Small intestine (tissue), 7 donors: ENCODE measurements around the gene PRR18. TPM values are rescaled to one million over a fixed set of nuclear protein-coding genes. Genes with fewer than 3 reads are reported as not detected.

Experiments used
- DNase-seq, 2 donors: peaks; one replicate each; pipeline versions ENCODE4 v3.0.0 to v3.0.0-alpha.2; 2013
- FAIRE-seq: peaks from 2 replicates; lab custom pipeline; 2012; peaks lifted over from hg19 to GRCh38; lab: Jason Lieb, UNC
- H3K27ac ChIP-seq, 3 donors: one replicate each; pipeline ENCODE4 v1.5.1; 2013; ENCODE audit warnings: low read length in 2 of 3, mild to moderate bottlenecking in 2 of 3, control low read depth in 1 of 3, inconsistent platforms in 1 of 3, low read depth in 1 of 3, moderate library complexity in 1 of 3
- H3K27me3 ChIP-seq, 3 donors: one replicate each; pipeline ENCODE4 v1.6.1; 2013; ENCODE audit warnings: low read length in 3 of 3, inconsistent platforms in 1 of 3; ENCODE audit not compliant: control insufficient read depth in 3 of 3, insufficient read depth in 3 of 3
- H3K36me3 ChIP-seq, 3 donors: one replicate each; pipeline ENCODE4 v1.6.1; 2013; ENCODE audit warnings: low read length in 3 of 3, inconsistent platforms in 1 of 3, low read depth in 1 of 3, mild to moderate bottlenecking in 1 of 3, moderate library complexity in 1 of 3; ENCODE audit not compliant: control insufficient read depth in 3 of 3, insufficient read depth in 2 of 3
- H3K4me1 ChIP-seq, 3 donors: one replicate each; pipeline ENCODE4 v1.6.1; 2013; ENCODE audit warnings: low read length in 2 of 3, inconsistent platforms in 1 of 3, low read depth in 1 of 3, mild to moderate bottlenecking in 1 of 3, moderate library complexity in 1 of 3; ENCODE audit not compliant: control insufficient read depth in 3 of 3, insufficient read depth in 2 of 3
- H3K4me3 ChIP-seq, 3 donors: one replicate each; pipeline ENCODE4 v1.5.1; 2013; ENCODE audit warnings: low read length in 3 of 3, control low read depth in 1 of 3, inconsistent platforms in 1 of 3, low read depth in 1 of 3, mild to moderate bottlenecking in 1 of 3, moderate library complexity in 1 of 3
- H3K9me3 ChIP-seq, 2 donors: one replicate each; pipeline ENCODE4 v1.6.1; 2013; ENCODE audit warnings: low read depth in 1 of 2, low read length in 1 of 2; ENCODE audit not compliant: control insufficient read depth in 2 of 2, insufficient read depth in 1 of 2
- WGBS, 3 donors: extraction: QIAGEN DNeasy Blood & Tissue Kit; methylation state at CpG; one replicate each; pipeline ENCODE4 v1.1.7; 2013; 5-methylcytosine and 5-hydroxymethylcytosine counted together
- polyA plus RNA-seq, 4 donors: library from polyadenylated mRNA; stranded (reverse) in 3 of 4; unstranded in 1 of 4; fragments of 200-250 nt in 3 of 4; fragments of 120-200 nt in 1 of 4; gene quantifications; one replicate each; pipeline versions ENCODE4 v1.2.1 to v1.2.3, GENCODE V29; 2013
- donor health status: healthy with polysubstance abuse.
- donor health status: control.
- donor health status: control.
- donor health status: Bipolar disorder and iron deficiency.
- donor health status: healthy.

Gene PRR18
- polyA plus RNA-seq, 4 donors: 0.43 to 0.68 (median 0.45) TPM; not detected in 1

DNA sequence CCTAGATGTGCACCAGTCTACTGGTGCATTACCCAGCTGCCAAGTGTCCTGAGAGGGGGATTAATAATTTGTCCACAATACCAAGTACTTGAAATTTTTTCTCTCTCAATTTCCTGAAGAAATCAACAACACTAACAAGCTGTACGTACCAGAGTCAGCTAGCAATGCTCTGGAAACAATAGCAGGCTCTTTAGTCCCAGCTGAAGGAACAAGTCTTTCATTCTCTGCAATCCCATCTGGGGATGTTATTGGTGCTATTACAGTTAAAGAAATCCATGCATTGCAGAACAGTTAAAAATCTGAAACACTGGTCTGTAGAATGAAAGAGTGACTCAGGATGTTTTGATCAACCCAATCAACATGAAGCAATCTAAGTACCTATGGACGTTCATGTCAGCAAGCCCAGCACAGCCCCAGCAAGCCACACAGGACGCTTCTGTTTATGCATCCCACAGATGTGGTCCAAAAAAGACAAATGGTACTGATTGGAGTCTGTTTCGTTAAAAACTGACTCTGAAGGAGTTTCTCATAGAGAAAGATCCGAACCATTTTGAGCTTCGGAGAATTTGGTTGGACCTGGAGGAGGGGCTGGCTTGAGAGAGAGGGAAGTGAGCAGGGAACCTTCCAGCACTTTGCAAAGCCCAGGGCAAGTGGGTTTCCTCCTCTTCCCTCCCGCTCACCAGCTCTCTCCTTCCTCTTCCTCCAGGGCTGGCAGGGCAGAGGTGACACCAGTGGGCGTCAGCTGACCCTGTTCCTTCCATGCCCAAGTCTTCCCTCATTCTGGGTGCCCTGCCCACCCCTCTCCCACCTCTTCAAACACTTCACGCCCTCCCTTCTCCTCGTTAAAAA is 11.9 kb downstream of the PRR18 start:
- 76 to 92% (median 79%) methylated on average over 10 of the region's 10 CpGs for WGBS, 3 donors
- H3K27me3 ChIP-seq: peaks cover 0 to 7% (median 0%) of the 10 kb centered on the region in 3 donors
- no peaks in the 10 kb centered on the region for H3K36me3 ChIP-seq
- H3K9me3 ChIP-seq: peaks cover 0 to 23% of the 10 kb centered on the region in 2 donors
- FAIRE-seq: no peak
- peaks cover 0 to 11% (median 0%) of the 10 kb centered on the region in 3 donors for H3K4me1 ChIP-seq
- no peak for DNase-seq
- no peak overlapping the region for H3K27ac ChIP-seq
- H3K4me3 ChIP-seq: no peak overlapping the region

DNA sequence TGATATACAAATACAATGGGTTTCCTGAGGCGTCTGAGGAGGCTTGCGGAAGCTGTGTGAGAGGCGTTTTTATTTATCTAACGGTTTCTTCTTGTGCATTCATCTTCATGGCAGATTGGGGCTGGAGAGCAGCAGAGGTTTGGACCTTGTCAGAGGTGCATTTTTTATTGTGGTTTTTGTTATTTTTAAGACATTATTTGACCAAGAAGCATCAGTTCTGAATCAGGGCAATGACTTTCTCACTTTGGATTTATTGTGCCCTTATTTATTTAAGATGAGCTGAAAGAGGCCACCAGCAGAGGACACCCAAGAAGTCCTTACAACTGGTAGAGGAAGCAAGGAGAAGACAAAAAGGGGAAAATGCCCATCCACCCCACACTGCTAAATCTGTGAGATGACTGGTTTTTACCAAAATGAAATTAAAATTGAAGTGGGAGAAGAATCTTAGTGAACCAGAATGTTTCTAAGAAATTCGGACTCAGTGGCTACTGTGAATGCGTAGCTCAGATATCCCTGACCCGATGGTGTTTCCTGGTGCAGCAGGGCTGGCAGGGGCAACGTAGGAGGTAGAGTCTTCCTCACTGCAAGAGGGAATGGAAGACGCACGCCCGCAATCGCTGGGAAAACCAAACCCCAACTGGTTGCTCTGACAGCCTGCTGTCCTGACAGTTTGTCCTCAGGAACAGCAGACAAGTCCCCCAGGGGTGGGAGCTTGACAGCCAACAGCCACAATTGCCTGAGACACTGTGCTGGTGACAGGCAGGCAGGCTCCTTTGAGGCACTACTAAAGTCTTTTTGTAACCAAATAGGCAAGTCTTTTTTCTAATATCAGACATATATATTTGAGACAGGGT is 14.2 kb downstream of the PRR18 start:
- Histone ChIP-seq H3K4me3 (no peak overlapping the region), H3K27me3 (peaks cover 0 to 7% (median 0%) of the 10 kb centered on the region in 3 donors), H3K4me1 (peaks cover 0 to 11% (median 0%) of the 10 kb centered on the region in 3 donors), H3K27ac (peak overlapping the region in 1 of 3 donors; percentile 25), H3K36me3 (no peaks in the 10 kb centered on the region), H3K9me3 (peaks cover 0 to 23% of the 10 kb centered on the region in 2 donors)
- DNase-seq (no peak), FAIRE-seq (no peak)
- WGBS, 3 donors: 53 to 78% (median 76%) methylated on average over 12 of the region's 12 CpGs

DNA sequence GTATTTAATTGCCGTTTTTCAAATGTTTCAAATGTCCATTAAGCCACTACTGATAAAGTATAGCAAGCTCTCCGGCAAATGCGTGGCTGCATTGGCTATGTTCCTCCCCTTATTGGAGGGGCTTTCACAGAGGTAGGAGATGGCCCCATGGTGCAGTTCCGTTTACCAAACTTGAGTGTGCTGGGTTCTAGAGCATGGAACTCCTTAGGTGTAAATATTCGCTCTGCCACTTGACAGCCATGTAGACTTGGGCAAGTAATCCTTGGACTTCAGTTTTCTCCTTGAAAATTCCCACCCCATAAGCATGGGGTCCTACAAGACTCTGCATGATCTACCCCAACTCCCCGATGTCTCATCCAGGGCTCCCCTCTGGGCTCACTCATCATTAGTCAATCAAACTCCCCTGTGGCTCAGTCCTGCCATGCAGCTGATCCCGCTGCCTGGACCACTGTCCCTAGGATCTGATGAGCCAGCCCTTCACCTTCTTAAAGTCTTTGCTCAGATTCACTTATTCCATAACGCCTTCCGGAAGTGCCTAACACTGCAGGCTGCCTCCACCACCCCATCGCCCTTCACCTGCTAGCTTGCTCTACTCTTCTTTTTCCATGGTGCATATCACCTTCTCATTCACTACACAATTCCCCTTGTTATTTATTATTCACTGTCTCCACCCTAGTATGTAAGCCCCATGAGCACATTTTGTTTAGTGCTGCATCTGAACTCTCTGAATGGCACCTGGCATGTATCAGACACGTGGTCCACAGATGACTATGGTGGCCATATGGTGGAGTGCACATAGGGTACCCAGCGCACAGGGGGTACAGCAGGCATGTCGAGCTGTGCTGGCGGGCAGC is 18.8 kb downstream of the PRR18 start:
- DNase-seq (no peak), FAIRE-seq (no peak)
- Histone ChIP-seq H3K4me3 (no peak overlapping the region), H3K36me3 (no peaks in the 10 kb centered on the region), H3K9me3 (no peaks in the 10 kb centered on the region), H3K27ac (no peak overlapping the region), H3K4me1 (peaks cover 0 to 6% (median 0%) of the 10 kb centered on the region in 3 donors), H3K27me3 (peaks cover 0 to 3% (median 3%) of the 10 kb centered on the region in 3 donors)
- WGBS, 3 donors: 93 to 98% (median 96%) methylated on average over 14 of the region's 14 CpGs

DNA sequence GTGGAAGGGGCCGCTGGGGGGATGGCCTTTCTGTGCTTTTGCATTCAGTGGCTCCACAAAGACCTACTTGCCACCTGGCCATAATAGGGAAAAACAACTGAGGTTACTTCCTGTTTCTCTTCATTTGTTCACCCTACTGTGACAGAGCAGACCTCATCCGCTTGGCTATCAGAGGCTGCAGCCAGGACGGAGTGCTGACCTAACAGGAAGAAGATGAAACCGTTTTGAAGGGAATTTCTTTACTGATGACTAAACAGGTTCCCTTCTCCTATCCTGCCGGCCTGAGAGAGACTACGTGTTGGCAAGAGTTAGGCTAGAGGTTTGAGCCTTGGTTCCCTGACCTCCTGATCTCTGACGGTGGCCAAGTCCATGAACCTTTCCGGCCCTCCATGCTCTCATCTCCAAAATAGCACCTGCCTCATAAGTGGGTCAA is 21.3 kb downstream of the PRR18 start:
- no peak for FAIRE-seq
- WGBS, 3 donors: 54 to 57% (median 56%) methylated on average over 8 of the region's 8 CpGs

DNA sequence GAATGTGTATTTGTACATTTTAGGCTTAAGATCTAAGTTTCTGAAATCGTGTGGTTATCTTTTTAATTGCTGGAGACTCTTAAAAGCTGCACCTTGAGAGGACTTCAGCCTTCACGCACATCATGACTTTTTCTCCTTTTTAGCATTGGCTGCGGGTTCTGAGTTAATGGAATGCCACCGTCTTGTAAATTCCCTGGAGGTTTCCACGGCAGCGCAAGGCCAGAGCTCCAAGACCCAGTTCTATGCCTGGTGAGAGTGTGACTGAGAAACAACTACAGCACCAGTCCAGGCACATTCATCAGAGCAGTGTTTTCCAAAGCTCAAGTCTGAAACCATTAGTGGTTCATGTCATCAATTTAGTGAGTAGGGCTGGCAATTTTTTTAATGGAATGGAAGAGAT is 23.0 kb downstream of the PRR18 start:
- no peak for DNase-seq
- WGBS, 3 donors: 72 to 77% (median 74%) methylated on average over 6 of the region's 6 CpGs

More for the DNA sequence above, 21.3 kb downstream of the PRR18 start:
- Histone ChIP-seq H3K36me3 (no peaks in the 10 kb centered on the region), H3K4me3 (no peak overlapping the region), H3K9me3 (no peaks in the 10 kb centered on the region), H3K4me1 (no peaks in the 10 kb centered on the region), H3K27ac (no peak overlapping the region), H3K27me3 (peaks cover 0 to 18% (median 0%) of the 10 kb centered on the region in 3 donors)
- no peak for DNase-seq

DNA sequence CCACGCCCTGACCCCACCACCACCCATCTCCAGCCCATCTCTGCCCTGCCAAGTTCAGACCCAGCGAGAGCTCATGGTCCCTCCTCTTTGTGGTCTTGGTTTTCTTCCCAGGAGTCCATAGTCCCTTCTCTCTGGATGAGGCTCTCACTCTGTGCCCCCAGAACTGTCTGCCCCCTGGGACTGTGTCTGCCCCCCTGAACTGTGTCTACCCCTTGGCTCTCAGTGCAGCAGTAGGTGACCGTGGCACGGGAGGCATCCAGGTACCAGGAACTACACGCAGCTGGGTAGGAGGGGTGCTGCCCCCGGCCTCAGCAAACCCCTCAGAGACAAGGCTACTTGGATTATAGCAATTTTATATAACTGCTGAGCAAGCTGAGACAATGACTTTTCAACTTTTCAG is 23.6 kb downstream of the PRR18 start:
- WGBS, 3 donors: 75 to 82% (median 80%) methylated on average over 6 of the region's 6 CpGs

More for the DNA sequence above, 23.0 kb downstream of the PRR18 start:
- no peaks in the 10 kb centered on the region for H3K4me1 ChIP-seq
- H3K9me3 ChIP-seq: no peaks in the 10 kb centered on the region
- H3K4me3 ChIP-seq: no peak overlapping the region
- no peak overlapping the region for H3K27ac ChIP-seq
- no peak for FAIRE-seq
- H3K27me3 ChIP-seq: peaks cover 0 to 22% (median 0%) of the 10 kb centered on the region in 3 donors
- no peaks in the 10 kb centered on the region for H3K36me3 ChIP-seq

DNA sequence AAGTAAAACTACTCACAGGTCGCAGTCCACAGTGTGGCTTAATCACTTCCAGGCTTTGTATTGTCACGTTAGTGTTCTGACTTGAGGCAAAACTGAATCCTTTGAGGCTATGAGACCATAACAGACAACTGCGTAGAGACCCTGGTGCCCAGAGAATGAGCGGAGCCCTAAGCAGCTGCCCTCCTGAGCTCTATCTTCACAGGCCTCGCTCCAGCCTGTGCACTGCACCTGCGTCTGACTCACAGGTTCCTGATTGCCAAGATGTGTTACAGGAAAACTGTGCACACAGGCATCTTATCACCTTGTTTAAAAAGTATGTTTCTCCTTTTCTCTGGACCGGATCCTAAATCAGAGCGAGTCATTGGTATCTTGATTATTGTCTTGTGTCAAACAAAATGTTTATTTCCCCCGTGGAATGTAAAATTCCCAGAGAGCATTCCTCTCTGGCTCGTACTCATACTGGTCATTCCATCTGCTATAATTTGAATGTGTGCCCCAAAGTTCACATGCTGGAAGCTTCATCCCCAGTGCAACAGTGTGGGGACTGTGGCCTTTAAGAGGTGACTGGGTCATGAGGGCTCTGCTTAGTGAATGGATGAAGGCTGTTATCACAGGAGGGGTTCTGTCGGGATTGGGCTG is 25.7 kb downstream of the PRR18 start:
- peak in 1 of 2 donors; percentile 27 for DNase-seq
- Histone ChIP-seq H3K36me3 (no peaks in the 10 kb centered on the region), H3K27me3 (peaks cover 0 to 22% (median 0%) of the 10 kb centered on the region in 3 donors), H3K4me1 (no peaks in the 10 kb centered on the region), H3K4me3 (no peak overlapping the region), H3K27ac (no peak overlapping the region), H3K9me3 (no peaks in the 10 kb centered on the region)
- no peak for FAIRE-seq
- 16 to 55% (median 43%) methylated on average over 11 of the region's 11 CpGs for WGBS, 3 donors

More for the DNA sequence above, 23.6 kb downstream of the PRR18 start:
- FAIRE-seq (no peak), DNase-seq (no peak)
- H3K4me1 ChIP-seq: no peaks in the 10 kb centered on the region
- no peaks in the 10 kb centered on the region for H3K9me3 ChIP-seq
- no peaks in the 10 kb centered on the region for H3K36me3 ChIP-seq
- H3K27ac ChIP-seq: no peak overlapping the region
- H3K4me3 ChIP-seq: no peak overlapping the region
- H3K27me3 ChIP-seq: peaks cover 0 to 22% (median 0%) of the 10 kb centered on the region in 3 donors
